22Rv1 (cell line): ENCODE data around the gene GRIA1.

ENCODE experiments used
- CTCF ChIP-seq: fragments of 450-650 bp; IDR thresholded peaks from 2 replicates; pipeline ENCODE4 v1.5.1; 2017; ENCODE audit warnings: mild to moderate bottlenecking
- ZFX ChIP-seq: fragments of 450-650 bp; IDR thresholded peaks from 2 replicates; pipeline ENCODE4 v1.6.1; 2017; ENCODE audit warnings: antibody characterized with exemption, borderline replicate concordance

- TF ChIP-seq CTCF: no peak
- TF ChIP-seq ZFX: no peak
These were observed 284.2 kb downstream of the GRIA1 start for GRCh38 chr5:153774686-153775085.
